GM12878 (cell line): ENCODE measurements around the gene MOXD1. TPM values are rescaled to one million over a fixed set of nuclear protein-coding genes. Genes with fewer than 3 reads are reported as not detected.
A peak's percentile ranks its signal among the peaks of the same experiment; 100 is the strongest.

Experiments
- ATAC-seq: fragments of 200-7000 bp; cut with Tn5 transposase; 3 replicates; pipeline ENCODE4 v1.9.1; 2020; ENCODE audit warnings: mild to moderate bottlenecking, moderate library complexity
- Bru-seq: library from RNA; stranded (reverse); fragments of 400-500 nt; gene quantifications from one replicate; lab custom pipeline; 2021; lab: Mats Ljungman, UMichigan
- BruChase-seq, 2 experiments: library from RNA; stranded (reverse); fragments of 400-500 nt; gene quantifications; one replicate each; lab custom pipeline; 2021; lab: Mats Ljungman, UMichigan
- BruUV-seq: library from RNA; stranded (reverse); fragments of 400-500 nt; replicated peaks from 2 replicates; lab custom pipeline; 2021; lab: Mats Ljungman, UMichigan
- CTCF ChIA-PET: fragments of 300-600 bp; sonication (Branson Sonifier 250); formaldehyde crosslinking; extraction: SDS; loops from one replicate; lab custom pipeline; 2021; ENCODE audit warnings: inconsistent platforms; lab: Yijun Ruan, JAX
- POLR2A ChIA-PET: fragments of 350-600 bp; formaldehyde crosslinking; extraction: SDS; loops from one replicate; lab custom pipeline; 2021; ENCODE audit warnings: inconsistent platforms; lab: Charles Lee
- RAD21 ChIA-PET: fragments of 300-600 bp; sonication (Branson Sonifier 250); formaldehyde crosslinking; loops from one replicate; lab custom pipeline; 2023; ENCODE audit warnings: antibody characterized with exemption; ENCODE audit not compliant: unreplicated experiment; lab: Charles Lee
- SMC1A ChIA-PET: fragments of 300-600 bp; sonication (Branson Sonifier 250); formaldehyde crosslinking; loops from one replicate; lab custom pipeline; 2023; ENCODE audit not compliant: unreplicated experiment, uncharacterized antibody; lab: Charles Lee
- DNase-seq: peaks from one replicate; pipeline ENCODE4 v3.0.0-alpha.2; 2011; ENCODE audit warnings: low read depth, low spot score
- FAIRE-seq: peaks from 3 replicates; lab custom pipeline; 2011; peaks lifted over from hg19 to GRCh38; lab: Jason Lieb, UNC
- H2AFZ ChIP-seq: 2 replicates; pipeline ENCODE4 v1.6.0; 2011; ENCODE audit warnings: low read depth, low read length, control low read depth; ENCODE audit not compliant: control insufficient read depth
- H3K27ac ChIP-seq: 2 replicates; pipeline ENCODE4 v1.5.1; 2011; ENCODE audit warnings: control low read depth; ENCODE audit not compliant: control insufficient read depth, insufficient read depth
- H3K27me3 ChIP-seq, 2 experiments: replicated peaks in 1 of 2; 2 replicates each; pipeline versions ENCODE4 v1.6.0 to v1.6.1; 2011; ENCODE audit warnings: low read length in 1 of 2; ENCODE audit not compliant: control insufficient read depth in 2 of 2, insufficient read depth in 2 of 2
- H3K36me3 ChIP-seq, 2 experiments: 2 replicates each; pipeline ENCODE4 v1.5.1; 2011; ENCODE audit warnings: low read length in 1 of 2; ENCODE audit not compliant: control insufficient read depth in 2 of 2, insufficient read depth in 2 of 2
- H3K4me1 ChIP-seq: 2 replicates; pipeline ENCODE4 v1.6.1; 2011; ENCODE audit warnings: mild to moderate bottlenecking, low read length, moderate library complexity, mixed read lengths; ENCODE audit not compliant: control insufficient read depth, insufficient read depth
- H3K4me2 ChIP-seq: 2 replicates; pipeline ENCODE4 v1.6.0; 2011; ENCODE audit warnings: control low read depth; ENCODE audit not compliant: control insufficient read depth, insufficient read depth
- H3K4me3 ChIP-seq: fragments of 200-600 bp; sonication (generic); 2 replicates; pipeline ENCODE4 v1.5.1; 2016
- H3K79me2 ChIP-seq: 2 replicates; pipeline ENCODE4 v1.6.0; 2011; ENCODE audit warnings: low read length; ENCODE audit not compliant: control insufficient read depth, insufficient read depth
- H3K9ac ChIP-seq: 2 replicates; pipeline ENCODE4 v1.8.0; 2011; ENCODE audit warnings: low read length, control low read depth, mixed read lengths; ENCODE audit not compliant: control insufficient read depth, insufficient read depth
- H3K9me3 ChIP-seq: replicated peaks from 3 replicates; pipeline ENCODE4 v1.5.1; 2011; ENCODE audit warnings: mild to moderate bottlenecking, low read length; ENCODE audit not compliant: control insufficient read depth, insufficient read depth
- H4K20me1 ChIP-seq: 2 replicates; pipeline ENCODE4 v1.6.0; 2011; ENCODE audit not compliant: control insufficient read depth, insufficient read depth
- IKZF1 ChIP-seq: fragments of 450-650 bp; conservative IDR thresholded peaks from 2 replicates; pipeline ENCODE4 v1.6.1; 2017; ENCODE audit warnings: antibody characterized with exemption, mild to moderate bottlenecking
- JUNB ChIP-seq: IDR thresholded peaks from 2 replicates; pipeline ENCODE4 v1.6.1; 2016; ENCODE audit warnings: antibody characterized with exemption, mild to moderate bottlenecking
- POLR2A ChIP-seq: IDR thresholded peaks from 2 replicates; pipeline ENCODE4 v1.6.1; 2011; ENCODE audit warnings: low read depth, mild to moderate bottlenecking, low read length
- WGBS: methylation state at CpG from one replicate; pipeline ENCODE4 v1.1.6; 2016; ENCODE audit warnings: low lambda C conversion rate; ENCODE audit not compliant: insufficient replicate concordance, insufficient coverage; ENCODE audit errors: missing lambda C conversion rate; 5-methylcytosine and 5-hydroxymethylcytosine counted together
- in situ Hi-C: fragments of 300-500 bp; cut with MboI; formaldehyde crosslinking; loops from 9 replicates; pipeline ENCODE4 v1.14.3; 2018; ENCODE audit warnings: mixed read lengths
- intact Hi-C: fragments of 100-400 bp; cut with micrococcal nuclease; formaldehyde crosslinking; loops from one replicate; pipeline ENCODE4 v1.14.2; 2022; ENCODE audit not compliant: unreplicated experiment
- long read RNA-seq, 2 experiments: library from polyadenylated mRNA; unstranded; transcript quantifications; one replicate each; pipeline ENCODE4 v2.0.0, GENCODE V29; 2019 to 2020
- polyA minus RNA-seq, 3 experiments: library from RNA; depleted of rRNA, polyadenylated mRNA; stranded (reverse); fragments of >200 nt; gene quantifications; 2 replicates each; pipeline ENCODE4 v1.2.3, GENCODE V29; 2011
- polyA plus RNA-seq, 11 experiments: library from polyadenylated mRNA; depleted of rRNA in 4 of 11; unstranded in 6 of 11; stranded (reverse) in 5 of 11; fragments of >200 nt; fragmentation: Nextera tagmentation in 4 of 11; fragmentation: Illumina TruSeq in 1 of 11; extraction: Ambion mirVana in 4 of 11; extraction: Trizol in 1 of 11; gene quantifications; 1 replicate in 1 of 11; 2 replicates in 10 of 11; pipeline versions ENCODE4 v1.2.1 to v1.2.3, GENCODE V29; 2011 to 2016; ENCODE audit warnings: inconsistent platforms in 2 of 11, missing spikeins in 2 of 11, low read depth in 1 of 11
- total RNA-seq, 4 experiments: library from RNA; depleted of rRNA in 3 of 4; stranded (reverse); fragments of >200 nt in 3 of 4; fragmentation: Illumina TruSeq in 1 of 4; extraction: Trizol in 1 of 4; gene quantifications; 2 replicates each; pipeline versions ENCODE4 v1.2.1 to v1.2.3, GENCODE V29; 2013 to 2021

The MOXD1 gene
- 8.6 and 10.6 TPM in 2 replicates for total RNA-seq (2013; cell fraction: nucleolus; rRNA removed)
- total RNA-seq (2014; rRNA removed) (0.56 and 0.87 TPM in 2 replicates), total RNA-seq (2014; rRNA removed; fragmentation: Illumina TruSeq; extraction: Trizol) (0.69 and 0.72 TPM in 2 replicates), total RNA-seq (2021) (0.87 and 1.3 TPM in 2 replicates), polyA plus RNA-seq (2011; rRNA removed) (2.1 and 2.9 TPM in 2 replicates), polyA plus RNA-seq (2014; fragmentation: Illumina TruSeq; extraction: Trizol) (0.73 and 1.2 TPM in 2 replicates), polyA plus RNA-seq (2014; fragmentation: Nextera tagmentation; extraction: Ambion mirVana) (under 1 TPM; 0.03 to 0.27 TPM), polyA plus RNA-seq (2014; rRNA removed) (0.65 and 0.88 TPM in 2 replicates), polyA plus RNA-seq (2016; fragmentation: Nextera tagmentation; extraction: Ambion mirVana) (under 1 TPM; 0.34 to 0.40 TPM), polyA minus RNA-seq (2011; rRNA and poly(A)+ RNA removed) (0.88 and 2.2 TPM in 2 replicates), Bru-seq, nascent RNA (percentile 37 among the genes with signal in this experiment), BruChase-seq, experiment 1, labeled RNA remaining after a 6-hour chase (percentile 34 among the genes with signal in this experiment), BruChase-seq, experiment 2, labeled RNA remaining after a 2-hour chase (percentile 29 among the genes with signal in this experiment)
- polyA plus RNA-seq (2011; ENCODE audit: low read depth), result 5.2 TPM
- polyA plus RNA-seq (2011; cell fraction: cytosol; rRNA removed), result 1.2 and 1.5 TPM in 2 replicates
- polyA plus RNA-seq (2011; cell fraction: nucleus; rRNA removed), result 1.1 TPM in 2 replicates
- polyA plus RNA-seq (2012), result 4.6 and 5.1 TPM in 2 replicates
- polyA minus RNA-seq (2011; cell fraction: cytosol; rRNA and poly(A)+ RNA removed), result 0.53 and 0.73 TPM in 2 replicates
- 1.3 and 2.2 TPM in 2 replicates for polyA minus RNA-seq (2011; cell fraction: nucleus; rRNA and poly(A)+ RNA removed)
- long read RNA-seq, experiment 1, partial matches to known transcripts, result 0 of 1 reads
- long read RNA-seq, experiment 1, other reads (novel, unspliced or antisense), result 0 of 1 reads
- long read RNA-seq, experiment 2, transcript MOXD1-202 (12 exons, 3,059 nt), result major isoform, 6 of 15 reads
- long read RNA-seq, experiment 2, partial matches to known transcripts, result 3 of 15 reads
- long read RNA-seq, experiment 2, other reads (novel, unspliced or antisense), result 6 of 15 reads

GRCh38 chr6:132400883-132401617, at the start of gene MOXD1:
Gene MOXD1, minus strand, starts transcription at chr6:132401475. Its CDS starts 49 bp downstream, at chr6:132401426.
- Histone ChIP-seq H3K36me3 (no peaks in the 10 kb centered on the region), H3K79me2 (peaks cover 6% of the 10 kb centered on the region), H4K20me1 (no peaks in the 10 kb centered on the region), H2AFZ (peak within 1 kb of the TSS; percentile 73), H3K4me2 (peak within 1 kb of the TSS; percentile 36), H3K27ac (peak within 1 kb of the TSS; percentile 22), H3K9me3 (no peaks in the 10 kb centered on the region; the same call in 2 of the 3 replicates), H3K27me3 (peaks cover 0 to 5% of the 10 kb centered on the region in 2 experiments; a peak in 2 of 4 replicates), H3K9ac (peak within 1 kb of the TSS; percentile 64), H3K4me1 (peaks cover 22% of the 10 kb centered on the region), H3K4me3 (peak within 1 kb of the TSS; percentile 74)
- ChIA-PET POLR2A (no interaction called here), RAD21 (no interaction called here), SMC1A (no interaction called here), CTCF (no interaction called here)
- TF ChIP-seq IKZF1, result peak; percentile 27; the same call in 1 of the 2 replicates
- 0 out of 2 replicates have a peak, but pooled peaks have one; percentile 18 for TF ChIP-seq POLR2A
- no peak for TF ChIP-seq JUNB
- FAIRE-seq (no peak), DNase-seq (no peak), ATAC-seq (peak; percentile 66)
- no TSS peak for BruUV-seq
- 5% methylated on average over 51 of the region's 87 CpGs for WGBS
- intact Hi-C loops, result loop anchor here (5.0 kb wide), 1 partner anchor 34 kb away; no protein-coding TSS in a partner anchor
- in situ Hi-C loops, result no loop called here
